GM19372 (cell line): ENCODE measurements around the gene EPB41L4B.
"Not testable (repeated sequence)": the region's sequence is repeated elsewhere in the genome, so short reads cannot be mapped to it uniquely, and the experiment has no call there.

Experiments
- ATAC-seq: cut with Tn5 transposase; IDR thresholded peaks from one replicate; pipeline ENCODE4 v1.9.1; 2021; ENCODE audit warnings: mild to moderate bottlenecking, low read depth, moderate library complexity; ENCODE audit not compliant: unreplicated experiment

The EPB41L4B gene

GRCh38 chr9:109301012-109301411, 19.8 kb downstream of the EPB41L4B start:
- no peak for ATAC-seq

- ATAC-seq, result no peak
These were observed 21.0 kb downstream of the EPB41L4B start for GRCh38 chr9:109299891-109300290.

- ATAC-seq, result no peak
These were observed 23.0 kb downstream of the EPB41L4B start for GRCh38 chr9:109297899-109298298.

GRCh38 chr9:109295221-109296130, 25.4 kb downstream of the EPB41L4B start:
- ATAC-seq, result no peak

- ATAC-seq, result no peak
These were observed 30.5 kb downstream of the EPB41L4B start for GRCh38 chr9:109290385-109290784.

- no peak for ATAC-seq
These were observed 30.9 kb downstream of the EPB41L4B start for GRCh38 chr9:109289931-109290330.

- no peak for ATAC-seq
These were observed 31.7 kb downstream of the EPB41L4B start for GRCh38 chr9:109289186-109289585.

- ATAC-seq, result no peak
These were observed 33.9 kb downstream of the EPB41L4B start for GRCh38 chr9:109286981-109287380.

GRCh38 chr9:109286571-109286977, 34.3 kb downstream of the EPB41L4B start:
- no peak for ATAC-seq

- ATAC-seq, result not testable (repeated sequence)
These were observed 37.2 kb downstream of the EPB41L4B start for GRCh38 chr9:109283672-109284071.

GRCh38 chr9:109283012-109283411, 37.8 kb downstream of the EPB41L4B start:
- ATAC-seq, result no peak

- no peak for ATAC-seq
These were observed 38.6 kb downstream of the EPB41L4B start for GRCh38 chr9:109282302-109282701.

GRCh38 chr9:109281518-109281917, 39.3 kb downstream of the EPB41L4B start:
- no peak for ATAC-seq

- ATAC-seq, result no peak
These were observed 42.0 kb downstream of the EPB41L4B start for GRCh38 chr9:109278848-109279247.

- ATAC-seq, result no peak
These were observed 42.6 kb downstream of the EPB41L4B start for GRCh38 chr9:109278216-109278615.

GRCh38 chr9:109277451-109277850, 43.4 kb downstream of the EPB41L4B start:
- ATAC-seq, result no peak

GRCh38 chr9:109276469-109277440, 44.1 kb downstream of the EPB41L4B start:
- ATAC-seq, result no peak

- no peak for ATAC-seq
These were observed 45.8 kb downstream of the EPB41L4B start for GRCh38 chr9:109274884-109275730.

- ATAC-seq, result no peak
These were observed 47.0 kb downstream of the EPB41L4B start for GRCh38 chr9:109273869-109274268.

- ATAC-seq, result no peak
These were observed 48.1 kb downstream of the EPB41L4B start for GRCh38 chr9:109272745-109273144.
